ENCODE data around the gene RGS6.

- TF ChIP-seq CTCF (IDR thresholded peaks at IDR 0.05) (no peak), POLR2AphosphoS5 (IDR thresholded peaks at IDR 0.05) (no peak)
These were observed 237.3 kb downstream of the RGS6 start for GRCh38 chr14:72169521-72169920.

Data from breast epithelium (tissue), 3 donors.